Coronary artery (tissue), 2 donors: ENCODE measurements around the gene PGLYRP2.

Source experiments
- DNase-seq: peaks from one replicate; pipeline ENCODE4 v3.0.0-alpha.2; 2017; ENCODE audit warnings: low spot score
- H3K27ac ChIP-seq, 2 donors: fragments of 200-600 bp; sonication (generic); one replicate each; pipeline ENCODE4 v1.5.1; 2016 to 2019
- H3K4me3 ChIP-seq: fragments of 200-600 bp; sonication (generic); 2 replicates; pipeline ENCODE4 v1.5.1; 2016; ENCODE audit warnings: mild to moderate bottlenecking, moderate library complexity
- CTCF ChIP-seq: fragments of 200-600 bp; sonication (generic); IDR thresholded peaks from one replicate; pipeline ENCODE4 v1.5.1; 2019; ENCODE audit warnings: antibody characterized with exemption

PGLYRP2 gene

GRCh38 chr19:15450528-15450890, 28.8 kb downstream of the PGLYRP2 start:
- Histone ChIP-seq H3K27ac (peak overlapping the region; percentile 78 to 93), H3K4me3 (no peak overlapping the region)
- TF ChIP-seq CTCF: no peak
- no peak for DNase-seq

- peak; percentile 90 for DNase-seq
- Histone ChIP-seq H3K27ac (peak within 1 kb of the TSS; percentile 78 to 93), H3K4me3 (peak within 1 kb of the TSS; percentile 83)
- no peak for TF ChIP-seq CTCF
Measured at GRCh38 chr19:15449620-15450527, 29.4 kb downstream of the PGLYRP2 start, which contains the start of gene WIZ. TSS of gene WIZ (minus strand) at chr19:15449956. CDS start at chr19:15448307, 1,649 bp downstream.

- no peak for TF ChIP-seq CTCF
- Histone ChIP-seq H3K27ac (peak overlapping the region; percentile 78 to 93), H3K4me3 (peak overlapping the region; percentile 83)
- no peak for DNase-seq
Measured at GRCh38 chr19:15448778-15449619, 30.3 kb downstream of the PGLYRP2 start.

- DNase-seq: no peak
- H3K4me3 ChIP-seq: peak overlapping the region; percentile 83
- H3K27ac ChIP-seq: peak overlapping the region in 1 of 2 donors; percentile 93
Measured at GRCh38 chr19:15448044-15448777, 31.1 kb downstream of the PGLYRP2 start.

GRCh38 chr19:15447057-15447456, 32.2 kb downstream of the PGLYRP2 start:
- DNase-seq: no peak
- Histone ChIP-seq H3K27ac (no peak overlapping the region), H3K4me3 (no peak overlapping the region)
- no peak for TF ChIP-seq CTCF

More at GRCh38 chr19:15448044-15448777, 31.1 kb downstream of the PGLYRP2 start:
- no peak for TF ChIP-seq CTCF

- DNase-seq: no peak
- Histone ChIP-seq H3K27ac (peak overlapping the region; percentile 87 to 89), H3K4me3 (no peak overlapping the region)
- no peak for TF ChIP-seq CTCF
Measured at GRCh38 chr19:15445807-15446376, 33.4 kb downstream of the PGLYRP2 start.
